DMS 273 (cell line): ENCODE measurements around the gene NUBP2.

ENCODE experiments used
- DNase-seq: peaks from one replicate; lab custom pipeline; 2025; ENCODE audit not compliant: unreplicated experiment; lab: John Stamatoyannopoulos, UW

The NUBP2 gene

GRCh38 chr16:1771188-1771863 lies 11.4 kb upstream of the NUBP2 start, which contains the start of gene NME3:
Gene NME3, minus strand, starts transcription at chr16:1771543. Its CDS starts 9 bp downstream, at chr16:1771534.
- DNase-seq = peak; percentile 76

DNA sequence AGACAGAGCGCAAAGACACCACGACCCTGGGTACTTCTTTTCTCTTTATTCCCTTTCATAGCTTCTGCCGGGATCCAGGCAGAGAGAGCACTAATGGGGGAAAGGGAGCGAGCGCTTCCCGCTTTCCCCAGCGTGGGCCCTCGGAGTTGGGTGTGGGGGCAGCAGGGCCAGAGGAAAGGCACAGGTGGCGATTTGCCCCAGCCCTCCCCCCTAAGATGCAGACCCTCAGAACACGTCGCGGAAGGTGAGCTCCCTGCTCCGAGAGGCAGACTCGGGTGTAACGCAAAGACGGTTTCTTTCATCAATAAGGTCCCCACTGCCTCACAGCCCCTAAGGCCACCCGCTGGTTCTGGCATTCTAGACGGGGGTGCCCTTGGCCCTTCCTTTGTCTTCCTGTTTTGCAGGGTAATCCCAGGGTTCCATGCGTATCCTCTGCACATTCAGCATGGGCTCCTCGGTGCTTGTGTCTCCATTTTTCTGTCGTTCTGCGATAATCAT lies 10.8 kb upstream of the NUBP2 start:
- DNase-seq = peak; percentile 76

DNA sequence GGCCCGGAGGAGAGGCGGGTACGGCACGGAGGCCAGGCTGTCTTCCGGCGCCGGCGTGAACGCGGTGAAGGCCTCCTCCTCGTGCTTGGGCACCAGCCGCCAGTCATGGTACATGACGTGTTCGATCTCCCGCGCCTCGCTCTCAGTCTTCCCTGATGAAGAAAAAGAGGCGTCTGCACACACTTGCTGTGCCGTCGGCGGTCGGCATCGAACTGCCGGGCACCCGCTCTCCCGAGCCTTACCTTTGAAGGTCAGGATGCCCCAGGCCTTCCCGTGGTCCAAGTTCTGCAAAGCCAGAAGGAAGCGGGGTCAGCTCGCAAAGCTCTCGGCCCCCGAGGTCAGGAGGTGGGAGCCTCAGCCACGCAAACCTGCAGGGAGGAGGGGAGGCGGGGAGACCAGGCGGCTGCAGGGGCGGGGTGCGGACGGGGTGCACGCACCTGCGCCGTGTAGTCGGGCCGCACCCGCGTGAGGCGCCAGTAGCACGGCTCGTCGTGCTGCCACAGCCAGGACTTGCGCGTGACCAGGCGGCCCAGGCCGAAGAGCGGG lies 10.3 kb upstream of the NUBP2 start, which contains the start of gene EME2:
EME2 (plus strand) TSS at position 449 of the 546 bp plus-strand sequence. CDS start 418 bp downstream, outside the sequence.
- peak; percentile 77 for DNase-seq

- peak; percentile 96 for DNase-seq
These were observed 9.7 kb upstream of the NUBP2 start, which contains the start of gene MRPS34 for GRCh38 chr16:1772908-1773702. Gene MRPS34, minus strand, starts transcription at chr16:1773134. Its CDS starts 15 bp downstream, at chr16:1773119.

GRCh38 chr16:1773703-1774447 lies 8.9 kb upstream of the NUBP2 start:
- peak; percentile 56 for DNase-seq

GRCh38 chr16:1774448-1774780 lies 8.3 kb upstream of the NUBP2 start:
- no peak for DNase-seq

GRCh38 chr16:1775006-1775845 lies 7.5 kb upstream of the NUBP2 start:
- DNase-seq = no peak

DNA sequence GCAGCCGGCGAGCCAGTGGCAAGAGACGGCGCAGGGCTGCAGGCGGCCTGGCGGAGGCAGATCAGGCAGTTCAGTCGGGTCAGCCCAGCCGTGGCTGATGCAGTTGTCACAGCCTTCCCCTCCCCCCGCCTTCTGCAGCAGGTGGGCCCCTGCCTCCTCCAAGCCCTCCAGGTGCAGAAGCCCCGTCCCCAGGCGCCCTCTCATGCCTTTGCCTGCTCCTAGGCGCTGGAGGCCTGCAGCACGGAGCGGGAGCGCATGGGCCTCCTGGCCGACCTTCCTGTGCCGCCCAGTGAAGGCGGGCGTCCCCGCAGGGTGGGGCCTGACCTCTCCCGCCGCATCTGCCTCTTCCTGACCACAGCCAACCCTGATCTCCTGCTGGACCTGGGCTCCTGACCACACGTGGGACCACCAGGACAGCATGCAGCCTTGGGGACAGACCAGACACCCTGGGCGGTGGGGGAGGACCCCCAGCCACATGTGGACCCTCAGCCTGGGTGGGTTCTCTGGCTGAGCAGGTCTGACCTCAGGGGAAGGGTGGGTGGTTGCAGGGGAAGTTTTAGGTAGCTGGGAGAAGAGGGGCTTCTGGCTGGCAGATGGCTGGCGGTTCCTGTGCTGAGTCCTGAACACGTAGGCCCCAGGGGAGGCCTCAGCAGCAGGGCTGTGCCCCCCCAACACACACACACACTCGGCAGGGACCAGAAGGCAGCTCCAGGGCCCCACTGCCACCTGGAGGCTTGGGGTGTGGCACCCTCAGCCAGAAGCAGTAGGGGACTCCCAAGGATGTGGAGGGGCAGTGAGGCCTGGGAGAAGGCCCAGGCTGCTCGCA lies 6.7 kb upstream of the NUBP2 start:
- peak; percentile 45 for DNase-seq

- no peak for DNase-seq
These were observed 6.1 kb upstream of the NUBP2 start for GRCh38 chr16:1776672-1776955.

DNA sequence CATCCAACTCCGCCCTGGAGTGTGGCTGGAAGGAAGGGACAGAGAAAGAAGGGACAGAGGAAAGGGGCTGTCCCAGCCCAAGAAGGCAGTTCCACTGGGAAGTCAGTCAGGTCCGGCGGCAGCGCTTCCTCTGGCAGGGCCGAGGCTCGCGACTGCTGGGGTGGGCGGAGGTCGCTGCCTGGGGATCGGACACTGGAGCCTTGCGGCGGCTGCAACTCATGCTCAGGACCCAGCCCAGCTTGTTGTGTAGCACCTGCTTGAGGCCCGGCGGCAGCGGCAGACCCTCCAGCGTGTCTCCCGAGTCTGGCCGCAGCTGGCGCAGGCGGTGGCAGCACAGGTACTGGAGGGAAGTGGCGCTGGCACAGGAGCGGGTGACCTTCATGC lies 5.8 kb upstream of the NUBP2 start:
- no peak for DNase-seq

GRCh38 chr16:1777375-1778199 lies 5.2 kb upstream of the NUBP2 start:
- DNase-seq = no peak

GRCh38 chr16:1778200-1779179 lies 4.3 kb upstream of the NUBP2 start:
- no peak for DNase-seq

DNA sequence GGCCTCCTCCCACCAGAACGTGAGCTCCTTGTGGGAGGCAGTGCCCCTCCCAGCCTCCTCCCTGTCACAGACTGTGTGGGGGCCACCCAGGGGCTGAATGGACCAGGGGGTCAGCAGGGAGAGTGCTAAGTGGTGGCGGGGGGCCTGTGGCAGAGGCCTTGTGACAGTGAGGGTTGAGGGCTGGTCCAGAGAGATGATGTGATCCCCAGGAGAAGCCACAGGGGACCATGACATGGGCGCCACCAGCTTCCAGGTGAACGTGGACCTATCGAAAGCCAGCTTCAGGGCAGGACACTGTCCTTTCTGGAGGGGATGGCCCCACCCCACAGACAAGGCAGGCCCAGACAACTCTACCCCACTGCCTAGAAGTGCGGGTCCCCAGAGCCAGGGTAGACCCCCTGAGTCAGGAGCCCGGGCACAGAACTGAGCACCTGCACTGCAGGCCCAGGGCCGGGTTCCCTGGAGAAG lies 3.5 kb upstream of the NUBP2 start:
- DNase-seq = no peak

GRCh38 chr16:1779741-1780676 lies 2.8 kb upstream of the NUBP2 start:
- no peak for DNase-seq

DNA sequence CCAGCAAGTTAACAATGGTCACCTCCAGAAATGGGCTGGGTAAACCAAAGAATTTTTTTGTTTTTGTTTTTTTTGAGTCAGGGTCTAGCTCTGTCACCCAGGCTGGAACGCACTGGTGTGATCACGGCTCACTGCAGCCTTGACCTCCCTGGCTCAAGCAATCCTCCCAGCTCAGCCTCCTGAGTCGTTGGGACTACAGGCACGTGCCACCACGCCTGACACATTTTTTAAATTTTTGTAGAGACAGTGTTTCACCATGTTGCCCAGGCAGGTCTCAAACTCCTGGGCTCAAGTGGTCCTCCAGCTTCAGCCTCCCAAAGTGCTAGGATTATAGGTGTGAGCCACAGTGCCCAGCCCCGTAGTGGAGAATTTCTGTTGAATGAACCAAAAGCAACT lies 2.1 kb upstream of the NUBP2 start:
- no peak for DNase-seq

- no peak for DNase-seq
These were observed 1.5 kb upstream of the NUBP2 start for GRCh38 chr16:1781254-1781653.
